ENCODE measurements around the gene COBLL1. TPM values are rescaled to one million over a fixed set of nuclear protein-coding genes. Genes with fewer than 3 reads are reported as not detected.
A peak's percentile ranks its signal among the peaks of the same experiment; 100 is the strongest.

Gene COBLL1
- total and polyA plus RNA-seq, 8 donors: 11.8 to 129 (median 58.3) TPM

DNA sequence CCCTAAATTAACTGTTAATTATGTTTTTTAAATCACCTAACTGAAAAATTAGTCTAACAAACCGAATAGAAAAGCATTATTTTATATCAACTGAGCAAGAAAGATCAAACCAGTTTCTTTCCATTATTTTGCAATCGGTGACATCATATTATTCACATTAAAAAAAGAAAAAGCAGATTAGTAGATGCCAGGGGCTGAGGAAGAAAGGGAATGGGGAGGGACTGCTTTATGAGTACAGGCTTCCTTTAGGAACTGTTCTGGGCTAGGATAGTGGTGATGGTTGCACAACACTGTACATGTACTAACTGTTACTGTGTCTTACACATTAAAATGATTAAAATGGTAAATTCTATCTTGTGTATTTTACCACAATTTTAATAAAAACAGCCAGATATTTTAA lies 59.3 kb downstream of the COBLL1 start:
- no peaks in the 10 kb centered on the region for H3K27me3 ChIP-seq
- intact Hi-C loops (cut with DNase I; ENCODE audit: low total_unique reads): no loop called here
- H3K4me3 ChIP-seq: no peak overlapping the region
- H3K9me3 ChIP-seq: no peaks in the 10 kb centered on the region
- no peak for DNase-seq
- TF ChIP-seq POLR2A (IDR thresholded peaks at IDR 0.05) (no peak), EP300 (IDR thresholded peaks at IDR 0.05) (no peak), POLR2AphosphoS5 (IDR thresholded peaks at IDR 0.05) (no peak)
- TF ChIP-seq, protein P1, sequence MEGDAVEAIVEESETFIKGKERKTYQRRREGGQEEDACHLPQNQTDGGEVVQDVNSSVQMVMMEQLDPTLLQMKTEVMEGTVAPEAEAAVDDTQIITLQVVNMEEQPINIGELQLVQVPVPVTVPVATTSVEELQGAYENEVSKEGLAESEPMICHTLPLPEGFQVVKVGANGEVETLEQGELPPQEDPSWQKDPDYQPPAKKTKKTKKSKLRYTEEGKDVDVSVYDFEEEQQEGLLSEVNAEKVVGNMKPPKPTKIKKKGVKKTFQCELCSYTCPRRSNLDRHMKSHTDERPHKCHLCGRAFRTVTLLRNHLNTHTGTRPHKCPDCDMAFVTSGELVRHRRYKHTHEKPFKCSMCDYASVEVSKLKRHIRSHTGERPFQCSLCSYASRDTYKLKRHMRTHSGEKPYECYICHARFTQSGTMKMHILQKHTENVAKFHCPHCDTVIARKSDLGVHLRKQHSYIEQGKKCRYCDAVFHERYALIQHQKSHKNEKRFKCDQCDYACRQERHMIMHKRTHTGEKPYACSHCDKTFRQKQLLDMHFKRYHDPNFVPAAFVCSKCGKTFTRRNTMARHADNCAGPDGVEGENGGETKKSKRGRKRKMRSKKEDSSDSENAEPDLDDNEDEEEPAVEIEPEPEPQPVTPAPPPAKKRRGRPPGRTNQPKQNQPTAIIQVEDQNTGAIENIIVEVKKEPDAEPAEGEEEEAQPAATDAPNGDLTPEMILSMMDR (IDR thresholded peaks at IDR 0.05): no peak
- no peak overlapping the region for H3K27ac ChIP-seq
- 64 to 72% (median 66%) methylated on average over 2 of the region's 2 CpGs for WGBS, 5 donors
- H3K36me3 ChIP-seq: no peaks in the 10 kb centered on the region
- peaks cover 0 to 86% (median 25%) of the 10 kb centered on the region in 4 donors for H3K4me1 ChIP-seq

DNA sequence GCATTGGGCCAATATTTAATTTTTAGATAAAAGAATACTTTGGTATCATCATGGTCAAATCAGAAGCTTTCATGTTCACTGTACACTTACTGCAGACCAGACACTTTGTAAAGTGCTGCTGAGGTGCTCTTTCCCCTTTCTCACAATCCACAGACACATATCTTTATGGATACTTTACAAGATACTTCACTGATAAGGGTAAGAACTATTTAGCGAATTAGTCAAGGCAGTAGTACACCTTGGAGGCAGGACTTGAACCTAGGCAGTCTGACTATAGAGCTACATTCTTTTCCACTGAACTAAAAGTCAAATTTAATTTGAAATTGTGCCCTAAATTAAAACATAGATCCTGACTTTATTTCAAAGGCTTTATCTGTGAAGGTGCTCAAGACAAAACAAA lies 60.2 kb downstream of the COBLL1 start:
- Histone ChIP-seq H3K27me3 (no peaks in the 10 kb centered on the region), H3K9me3 (no peaks in the 10 kb centered on the region), H3K4me1 (peaks cover 0 to 79% (median 25%) of the 10 kb centered on the region in 4 donors), H3K4me3 (no peak overlapping the region), H3K27ac (peak overlapping the region in 2 of 5 donors; percentile 18 to 45), H3K36me3 (no peaks in the 10 kb centered on the region)
- TF ChIP-seq POLR2A (IDR thresholded peaks at IDR 0.05) (no peak), EP300 (IDR thresholded peaks at IDR 0.05) (no peak), POLR2AphosphoS5 (IDR thresholded peaks at IDR 0.05) (no peak)
- TF ChIP-seq, protein P1 (IDR thresholded peaks at IDR 0.05): no peak
- WGBS, 5 donors: 31 to 54% (median 48%) methylated on average over 1 of the region's 1 CpG
- DNase-seq: no peak
- intact Hi-C loops (cut with DNase I; ENCODE audit: low total_unique reads): no loop called here

DNA sequence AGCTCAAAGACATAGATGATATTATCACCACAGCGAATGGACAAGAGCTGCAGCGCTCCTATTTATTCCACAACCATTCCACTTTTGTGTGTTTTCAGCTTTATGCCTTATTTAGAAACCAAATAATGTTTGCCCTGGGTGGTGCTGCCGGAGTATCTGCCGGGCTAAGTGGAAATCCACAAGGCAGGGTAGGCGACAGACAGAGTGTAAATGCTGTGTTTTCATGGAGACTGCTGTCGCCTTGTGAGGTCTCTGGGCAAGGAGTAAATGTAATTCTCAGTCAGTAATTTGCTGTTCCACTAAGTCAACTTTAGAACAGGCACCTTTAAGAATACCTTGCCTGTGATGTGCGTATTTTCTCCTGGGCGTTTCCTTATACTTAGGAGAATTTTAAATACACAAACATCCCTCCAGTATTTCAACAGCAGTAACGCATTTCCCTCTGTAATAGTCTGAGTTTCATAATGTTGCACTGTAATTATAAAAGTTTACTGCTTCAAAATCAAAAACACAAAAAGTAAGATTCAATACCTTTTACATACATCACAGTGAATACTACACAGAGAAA lies 60.9 kb downstream of the COBLL1 start:
- Histone ChIP-seq H3K27ac (peak overlapping the region in 1 of 5 donors; percentile 45), H3K36me3 (no peaks in the 10 kb centered on the region), H3K4me3 (no peak overlapping the region), H3K27me3 (no peaks in the 10 kb centered on the region), H3K4me1 (peaks cover 0 to 72% (median 23%) of the 10 kb centered on the region in 4 donors), H3K9me3 (no peaks in the 10 kb centered on the region)
- TF ChIP-seq EP300 (IDR thresholded peaks at IDR 0.05) (no peak), POLR2A (IDR thresholded peaks at IDR 0.05) (no peak), POLR2AphosphoS5 (IDR thresholded peaks at IDR 0.05) (no peak)
- TF ChIP-seq, protein P1 (IDR thresholded peaks at IDR 0.05): no peak
- WGBS, 5 donors: 49 to 65% (median 62%) methylated on average over 9 of the region's 9 CpGs
- intact Hi-C loops (cut with DNase I; ENCODE audit: low total_unique reads): no loop called here
- DNase-seq: peak in 1 of 2 donors; percentile 26

DNA sequence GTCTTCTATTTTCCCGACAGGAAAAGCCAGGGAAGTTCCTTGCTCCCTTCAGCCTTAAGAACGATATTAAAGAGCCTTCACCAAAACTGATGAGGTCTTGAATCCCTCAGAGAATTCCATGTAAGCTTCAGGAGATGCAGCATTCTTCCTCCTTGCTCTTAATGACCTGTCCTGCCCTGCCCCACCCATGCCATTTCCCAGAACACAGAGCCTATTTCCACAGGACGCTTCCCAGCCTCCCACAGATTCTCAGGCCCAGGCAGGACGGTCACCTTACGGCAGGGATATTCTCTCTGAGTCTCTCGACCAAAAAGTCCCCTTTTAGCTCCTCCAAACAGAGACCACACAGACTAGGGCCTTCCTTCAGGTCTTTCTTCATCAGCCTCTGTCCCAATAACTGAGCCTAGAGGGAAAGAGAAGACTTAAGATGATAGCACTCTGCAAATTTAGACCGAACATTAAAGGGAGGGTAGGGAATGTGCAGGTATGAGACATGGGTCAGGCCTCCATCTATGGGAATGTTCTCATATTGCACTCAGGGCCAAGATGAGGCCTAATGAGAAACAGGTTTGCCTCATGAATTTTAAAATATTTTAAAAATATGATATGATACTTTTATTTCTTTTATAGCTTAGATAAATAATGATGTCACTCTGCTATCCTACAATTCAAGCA lies 62.1 kb downstream of the COBLL1 start:
- Histone ChIP-seq H3K27me3 (no peaks in the 10 kb centered on the region), H3K9me3 (no peaks in the 10 kb centered on the region), H3K4me1 (peaks cover 0 to 69% (median 19%) of the 10 kb centered on the region in 4 donors), H3K36me3 (no peaks in the 10 kb centered on the region), H3K27ac (peak overlapping the region in 2 of 5 donors; percentile 10 to 17), H3K4me3 (no peak overlapping the region)
- TF ChIP-seq POLR2AphosphoS5 (IDR thresholded peaks at IDR 0.05): no peak
- intact Hi-C loops (cut with DNase I; ENCODE audit: low total_unique reads): no loop called here
- no peak for DNase-seq
- WGBS, 5 donors: 78 to 90% (median 79%) methylated on average over 7 of the region's 7 CpGs

DNA sequence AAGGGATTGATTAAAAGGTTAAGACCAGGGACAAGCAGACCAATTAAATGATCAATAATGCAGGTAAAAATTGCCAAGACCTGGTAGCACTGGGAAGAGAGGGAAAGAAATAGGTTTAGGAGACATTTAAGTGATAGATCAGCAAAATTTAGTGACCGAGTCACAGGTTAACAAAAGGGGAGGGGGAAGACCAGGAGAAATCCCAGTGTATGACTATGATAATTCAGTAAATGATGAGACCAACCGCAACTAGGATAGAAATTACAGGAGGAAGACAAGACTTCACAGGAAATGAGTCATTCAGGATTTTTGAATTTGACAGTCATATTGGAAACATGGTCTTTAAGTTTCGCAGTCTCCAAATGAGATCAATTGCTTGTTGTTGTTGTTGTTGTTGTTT lies 62.9 kb downstream of the COBLL1 start:
- no peak for DNase-seq
- TF ChIP-seq EP300 (IDR thresholded peaks at IDR 0.05) (no peak), POLR2AphosphoS5 (IDR thresholded peaks at IDR 0.05) (no peak), POLR2A (IDR thresholded peaks at IDR 0.05) (no peak)
- TF ChIP-seq, protein P1 (IDR thresholded peaks at IDR 0.05): no peak

More for the DNA sequence above, 62.9 kb downstream of the COBLL1 start:
- Histone ChIP-seq H3K9me3 (no peaks in the 10 kb centered on the region), H3K27me3 (no peaks in the 10 kb centered on the region), H3K4me3 (no peak overlapping the region), H3K36me3 (no peaks in the 10 kb centered on the region), H3K27ac (peak overlapping the region in 1 of 5 donors; percentile 1), H3K4me1 (peaks cover 0 to 62% (median 17%) of the 10 kb centered on the region in 4 donors)
- 83 to 94% (median 90%) methylated on average over 3 of the region's 3 CpGs for WGBS, 5 donors
- intact Hi-C loops (cut with DNase I; ENCODE audit: low total_unique reads): no loop called here
